HL-60 (cell line): ENCODE results near the gene PLA2G12A.

Source experiments
- DNase-seq, 2 experiments: peaks; one replicate each; pipeline ENCODE4 v3.0.0-alpha.2; 2010 to 2020; ENCODE audit warnings: low read depth in 1 of 2, low spot score in 1 of 2
- H3K27ac ChIP-seq: fragments of 250-450 bp; sonication (Bioruptor Pico); replicated peaks from 2 replicates; pipeline ENCODE4 v1.5.1; 2020; ENCODE audit warnings: mild to moderate bottlenecking, moderate library complexity
- H3K27me3 ChIP-seq: fragments of 250-450 bp; sonication (Bioruptor Pico); 2 replicates; pipeline ENCODE4 v1.5.1; 2021; ENCODE audit warnings: mild to moderate bottlenecking, moderate library complexity; ENCODE audit not compliant: insufficient read depth, poor library complexity, severe bottlenecking
- H3K4me3 ChIP-seq: replicated peaks from 2 replicates; pipeline ENCODE4 v1.5.1; 2011; ENCODE audit warnings: mild to moderate bottlenecking, control low read depth, low read length; ENCODE audit not compliant: insufficient read depth
- CTCF ChIP-seq: IDR thresholded peaks from one replicate; pipeline ENCODE4 v1.5.1; 2011; ENCODE audit warnings: low read length, control low read depth, inconsistent platforms; ENCODE audit not compliant: insufficient read depth
- GABPA ChIP-seq: IDR thresholded peaks from 2 replicates; pipeline ENCODE4 v1.6.1; 2012; ENCODE audit warnings: low read depth
- POLR2AphosphoS5 ChIP-seq: IDR thresholded peaks from 2 replicates; pipeline ENCODE4 v1.6.1; 2012; ENCODE audit warnings: low read depth
- REST ChIP-seq: IDR thresholded peaks from 2 replicates; pipeline ENCODE4 v1.6.1; 2012; ENCODE audit warnings: low read depth; ENCODE audit not compliant: insufficient replicate concordance
- SPI1 ChIP-seq: IDR thresholded peaks from 2 replicates; pipeline ENCODE4 v1.6.1; 2012; ENCODE audit warnings: low read depth, mild to moderate bottlenecking, borderline replicate concordance

Gene PLA2G12A

GRCh38 chr4:109702950-109703663 lies 26.8 kb downstream of the PLA2G12A start, which contains the start of gene CASP6:
CASP6 (minus strand) TSS chr4:109703445; CDS start chr4:109703395, 50 bp downstream.
- H3K4me3 ChIP-seq = peak within 1 kb of the TSS; percentile 87
- H3K27me3 ChIP-seq = no peaks in the 10 kb centered on the region
- peak; percentile 56 for TF ChIP-seq CTCF
- no peak; the same call in 1 of the 2 replicates for TF ChIP-seq POLR2AphosphoS5
- TF ChIP-seq GABPA = no peak
- peak within 1 kb of the TSS; percentile 78 for H3K27ac ChIP-seq
- peak; percentile 47 to 80 for DNase-seq

GRCh38 chr4:109701566-109702410 lies 28.1 kb downstream of the PLA2G12A start:
- Histone ChIP-seq H3K27me3 (no peaks in the 10 kb centered on the region), H3K27ac (peak overlapping the region; percentile 78), H3K4me3 (peak overlapping the region; percentile 87; the same call in 1 of the 2 replicates)
- no peak for DNase-seq
- no peak for TF ChIP-seq POLR2AphosphoS5
- TF ChIP-seq CTCF = no peak
- TF ChIP-seq GABPA = no peak
- no peak for TF ChIP-seq REST
- TF ChIP-seq SPI1 = no peak

- no peak for DNase-seq
- H3K27ac ChIP-seq = no peak overlapping the region
- no peak overlapping the region for H3K4me3 ChIP-seq
- TF ChIP-seq REST (no peak), POLR2AphosphoS5 (no peak), SPI1 (no peak), GABPA (no peak), CTCF (no peak)
- H3K27me3 ChIP-seq = no peaks in the 10 kb centered on the region
Observed at GRCh38 chr4:109699553-109700225, 30.2 kb downstream of the PLA2G12A start.
